Ishikawa (cell line): Measurements from ENCODE around the gene ANKS6.

Experiments
- CEBPB ChIP-seq: IDR thresholded peaks from 2 replicates; pipeline ENCODE4 v1.6.1; 2012
- CREB1 ChIP-seq: IDR thresholded peaks from 2 replicates; pipeline ENCODE4 v1.6.1; 2012; ENCODE audit warnings: low read depth
- EGR1 ChIP-seq: IDR thresholded peaks from 2 replicates; pipeline ENCODE4 v1.6.1; 2012
- EP300 ChIP-seq: IDR thresholded peaks from 2 replicates; pipeline ENCODE4 v1.6.1; 2012; ENCODE audit warnings: borderline replicate concordance
- FOXM1 ChIP-seq: IDR thresholded peaks from 2 replicates; pipeline ENCODE4 v1.6.1; 2012; ENCODE audit warnings: low read depth, borderline replicate concordance
- MAX ChIP-seq: IDR thresholded peaks from 2 replicates; pipeline ENCODE4 v1.6.1; 2012
- NFIC ChIP-seq: IDR thresholded peaks from 2 replicates; pipeline ENCODE4 v1.6.1; 2012
- RAD21 ChIP-seq: IDR thresholded peaks from 2 replicates; pipeline ENCODE4 v1.6.1; 2012; ENCODE audit warnings: low read depth
- TAF1 ChIP-seq: IDR thresholded peaks from 2 replicates; pipeline ENCODE4 v1.6.1; 2012; ENCODE audit warnings: low read depth, mild to moderate bottlenecking
- TCF12 ChIP-seq: IDR thresholded peaks from 2 replicates; pipeline ENCODE4 v1.6.1; 2012; ENCODE audit warnings: low read depth
- TEAD4 ChIP-seq: IDR thresholded peaks from 2 replicates; pipeline ENCODE4 v1.6.1; 2012
- YY1 ChIP-seq: IDR thresholded peaks from 2 replicates; pipeline ENCODE4 v1.6.1; 2012; ENCODE audit warnings: low read depth
- ZBTB7A ChIP-seq: IDR thresholded peaks from 2 replicates; pipeline ENCODE4 v1.6.1; 2012; ENCODE audit warnings: low read depth
- TF ChIP-seq, protein P1 (sequence below): IDR thresholded peaks from 2 replicates; pipeline ENCODE4 v1.6.1; 2012; ENCODE audit warnings: low read depth, mild to moderate bottlenecking
- TF ChIP-seq, protein P2 (sequence below): IDR thresholded peaks from 2 replicates; pipeline ENCODE4 v1.6.1; 2012

The ANKS6 gene

GRCh38 chr9:98708933-98709911, 87.1 kb downstream of the ANKS6 start, which contains the start of gene GABBR2:
Gene GABBR2, minus strand, starts transcription at chr9:98708935. Its CDS starts 198 bp downstream, at chr9:98708737.
- TF ChIP-seq, protein P1, sequence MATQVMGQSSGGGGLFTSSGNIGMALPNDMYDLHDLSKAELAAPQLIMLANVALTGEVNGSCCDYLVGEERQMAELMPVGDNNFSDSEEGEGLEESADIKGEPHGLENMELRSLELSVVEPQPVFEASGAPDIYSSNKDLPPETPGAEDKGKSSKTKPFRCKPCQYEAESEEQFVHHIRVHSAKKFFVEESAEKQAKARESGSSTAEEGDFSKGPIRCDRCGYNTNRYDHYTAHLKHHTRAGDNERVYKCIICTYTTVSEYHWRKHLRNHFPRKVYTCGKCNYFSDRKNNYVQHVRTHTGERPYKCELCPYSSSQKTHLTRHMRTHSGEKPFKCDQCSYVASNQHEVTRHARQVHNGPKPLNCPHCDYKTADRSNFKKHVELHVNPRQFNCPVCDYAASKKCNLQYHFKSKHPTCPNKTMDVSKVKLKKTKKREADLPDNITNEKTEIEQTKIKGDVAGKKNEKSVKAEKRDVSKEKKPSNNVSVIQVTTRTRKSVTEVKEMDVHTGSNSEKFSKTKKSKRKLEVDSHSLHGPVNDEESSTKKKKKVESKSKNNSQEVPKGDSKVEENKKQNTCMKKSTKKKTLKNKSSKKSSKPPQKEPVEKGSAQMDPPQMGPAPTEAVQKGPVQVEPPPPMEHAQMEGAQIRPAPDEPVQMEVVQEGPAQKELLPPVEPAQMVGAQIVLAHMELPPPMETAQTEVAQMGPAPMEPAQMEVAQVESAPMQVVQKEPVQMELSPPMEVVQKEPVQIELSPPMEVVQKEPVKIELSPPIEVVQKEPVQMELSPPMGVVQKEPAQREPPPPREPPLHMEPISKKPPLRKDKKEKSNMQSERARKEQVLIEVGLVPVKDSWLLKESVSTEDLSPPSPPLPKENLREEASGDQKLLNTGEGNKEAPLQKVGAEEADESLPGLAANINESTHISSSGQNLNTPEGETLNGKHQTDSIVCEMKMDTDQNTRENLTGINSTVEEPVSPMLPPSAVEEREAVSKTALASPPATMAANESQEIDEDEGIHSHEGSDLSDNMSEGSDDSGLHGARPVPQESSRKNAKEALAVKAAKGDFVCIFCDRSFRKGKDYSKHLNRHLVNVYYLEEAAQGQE: peak; percentile 8
- no peak for TF ChIP-seq TEAD4

GRCh38 chr9:98708103-98708932, 88.0 kb downstream of the ANKS6 start:
- TF ChIP-seq, protein P1: no peak
- no peak for TF ChIP-seq YY1

DNA sequence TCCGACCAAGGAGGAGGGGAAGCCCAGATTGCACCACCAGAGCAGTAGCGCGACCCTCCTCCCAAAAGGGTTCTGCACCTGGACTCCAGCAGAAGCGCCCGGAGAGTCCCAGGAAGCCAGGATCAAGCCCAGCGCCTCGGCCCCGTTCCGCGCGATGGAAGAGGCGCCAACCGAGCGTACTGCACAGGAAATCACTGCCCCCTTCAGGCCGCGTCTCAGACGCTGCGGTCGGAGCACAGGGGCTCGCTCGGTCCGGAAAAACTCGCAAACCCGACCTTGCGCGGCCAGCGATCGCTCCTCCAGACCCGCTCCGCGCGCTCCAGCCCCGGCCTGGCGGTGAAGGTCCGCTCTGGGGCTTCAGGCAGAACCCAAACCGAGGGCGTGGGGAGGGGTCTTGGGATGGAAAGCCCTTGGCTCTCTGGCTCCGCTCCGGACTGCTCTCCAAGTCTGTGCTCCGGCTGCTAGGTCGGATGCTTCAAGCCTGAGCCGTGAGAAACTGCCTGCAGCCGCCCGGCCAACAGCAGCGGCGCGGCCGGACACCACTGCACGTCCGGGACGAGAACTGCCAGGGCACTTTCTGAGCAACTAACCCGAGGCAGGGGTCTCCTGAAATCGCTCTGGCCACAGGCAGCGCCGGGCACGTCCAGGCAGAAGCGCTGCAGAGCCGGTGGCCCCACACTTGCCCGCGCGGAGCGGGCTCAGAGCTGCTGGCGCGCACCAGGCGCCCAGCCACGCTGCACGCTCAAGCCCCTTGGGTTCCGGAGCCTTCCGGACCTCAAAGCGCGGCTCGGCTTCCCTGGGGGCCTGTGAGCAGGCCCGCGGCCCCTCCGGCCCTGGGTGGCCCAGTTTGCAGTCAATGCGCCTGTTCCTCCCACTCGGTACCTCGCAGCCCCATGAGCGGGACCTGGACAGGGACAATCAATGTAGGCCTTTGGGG, 88.9 kb downstream of the ANKS6 start:
- TF ChIP-seq ZBTB7A (no peak), RAD21 (peak; percentile 77)

DNA sequence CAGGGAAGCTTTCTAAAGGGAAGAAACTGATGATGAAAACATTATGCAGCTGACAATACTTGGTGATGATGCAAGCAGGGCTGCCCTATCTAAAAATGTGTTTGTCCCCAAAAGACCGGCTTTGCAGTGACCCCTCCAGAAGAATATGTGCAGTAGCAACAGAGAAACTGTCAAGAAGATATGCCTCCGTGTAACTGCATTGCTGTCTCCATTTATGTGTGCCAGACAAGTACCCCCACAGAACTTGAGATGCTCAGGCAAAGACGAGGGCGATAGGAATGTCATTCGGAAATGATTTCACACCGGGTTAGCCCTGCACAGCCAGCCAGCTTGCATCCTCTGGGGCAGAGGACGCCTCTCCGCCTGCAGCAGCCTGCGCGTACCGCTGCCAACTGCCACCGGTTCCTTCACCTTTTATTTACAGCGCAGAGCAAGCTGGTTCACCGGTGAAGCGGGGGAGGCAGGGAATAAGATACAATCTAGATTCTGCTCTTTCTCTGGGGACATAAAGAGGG, 89.6 kb downstream of the ANKS6 start:
- TF ChIP-seq MAX (no peak), ZBTB7A (no peak), CREB1 (no peak), TEAD4 (no peak), FOXM1 (no peak), EP300 (no peak), YY1 (no peak), NFIC (no peak), CEBPB (no peak), RAD21 (no peak), TAF1 (no peak), TCF12 (no peak), EGR1 (no peak)
- TF ChIP-seq, protein P2, sequence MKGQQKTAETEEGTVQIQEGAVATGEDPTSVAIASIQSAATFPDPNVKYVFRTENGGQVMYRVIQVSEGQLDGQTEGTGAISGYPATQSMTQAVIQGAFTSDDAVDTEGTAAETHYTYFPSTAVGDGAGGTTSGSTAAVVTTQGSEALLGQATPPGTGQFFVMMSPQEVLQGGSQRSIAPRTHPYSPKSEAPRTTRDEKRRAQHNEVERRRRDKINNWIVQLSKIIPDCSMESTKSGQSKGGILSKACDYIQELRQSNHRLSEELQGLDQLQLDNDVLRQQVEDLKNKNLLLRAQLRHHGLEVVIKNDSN: no peak
- TF ChIP-seq, protein P1: no peak
